NOMO-1 treated with DMSO at 0.1 percent for 48 hours (cell line): ENCODE measurements around the gene REV1.
"Not testable (repeated sequence)": the region's sequence is repeated elsewhere in the genome, so short reads cannot be mapped to it uniquely, and the experiment has no call there.

ENCODE experiments used
- DNase-seq: peaks from one replicate; lab custom pipeline; 2025; ENCODE audit not compliant: unreplicated experiment; lab: John Stamatoyannopoulos, UW

REV1 gene

DNA sequence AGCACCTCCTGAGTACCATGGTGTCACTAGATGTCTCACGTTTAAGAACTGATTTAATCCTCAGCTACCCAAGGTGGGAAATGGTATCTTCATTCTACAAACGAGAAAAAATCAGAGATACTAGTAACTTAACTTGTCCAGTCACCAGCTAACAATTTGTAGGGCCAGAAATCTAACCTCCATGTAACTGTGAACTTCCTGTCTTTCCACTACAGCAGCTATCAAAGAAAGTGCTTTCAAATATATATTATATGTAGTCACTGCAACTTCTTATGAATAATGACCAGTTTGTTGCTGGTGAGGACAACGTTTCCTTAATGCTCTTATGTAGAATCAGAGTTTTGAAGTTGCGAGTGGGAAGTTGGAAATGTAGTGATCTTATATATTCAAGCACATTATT is 1.9 kb downstream of the REV1 start:
- DNase-seq = no peak

DNA sequence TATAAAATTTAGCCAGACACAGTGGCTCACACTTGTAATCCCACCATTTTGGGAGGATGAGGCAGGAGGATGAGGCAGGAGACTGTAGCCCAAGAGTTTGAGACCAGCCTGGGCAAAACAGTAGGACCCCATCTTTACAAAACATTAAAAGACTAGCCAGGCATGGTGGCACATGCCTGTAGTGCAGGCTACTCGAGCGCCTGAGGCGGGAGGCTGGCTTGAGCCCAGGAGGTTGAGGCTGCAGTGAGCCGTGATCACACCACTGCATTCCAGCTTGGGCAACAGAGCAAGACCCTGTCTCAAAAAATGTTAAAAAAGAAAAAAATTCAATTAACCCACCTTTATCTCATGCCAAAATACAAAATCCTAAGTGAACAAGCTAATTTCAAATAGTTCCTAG is 4.0 kb downstream of the REV1 start:
- DNase-seq = no peak

DNA sequence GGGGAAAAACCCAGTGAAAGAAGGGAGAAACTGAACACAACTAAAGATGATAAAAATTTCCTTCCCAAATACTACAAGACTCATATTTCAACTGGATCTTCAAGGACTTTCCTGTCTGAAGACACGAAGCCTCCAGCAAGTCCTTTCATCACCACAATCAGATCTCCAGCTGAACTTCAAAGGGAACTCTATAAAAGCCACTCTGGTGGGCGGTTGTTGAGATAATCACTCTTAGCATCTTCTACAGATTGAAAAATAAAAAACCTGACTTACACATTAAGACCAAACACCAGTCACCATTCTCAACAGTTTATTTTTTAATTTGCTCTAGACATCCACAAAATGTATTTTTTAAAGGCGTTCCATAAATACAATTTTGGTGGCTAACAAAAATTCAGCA is 4.4 kb downstream of the REV1 start:
- DNase-seq = no peak

DNA sequence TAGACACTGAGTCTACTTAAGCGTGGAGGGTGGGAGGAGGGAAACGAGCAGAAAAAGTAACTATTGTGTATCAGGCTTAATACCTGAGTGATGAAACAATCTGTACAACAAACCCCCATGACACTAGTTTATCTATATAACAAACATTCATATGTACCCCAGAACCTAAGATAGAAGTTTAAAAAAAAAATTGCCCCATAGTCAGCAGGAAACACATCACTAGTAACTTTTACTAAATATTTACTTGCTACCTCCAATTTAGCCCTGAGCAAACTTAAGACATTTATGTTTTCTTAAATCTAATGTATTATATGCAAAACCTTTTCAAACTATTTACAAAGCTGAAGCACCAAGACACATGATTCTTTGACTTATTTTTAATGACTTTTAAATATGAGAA is 5.6 kb downstream of the REV1 start:
- DNase-seq = no peak

DNA sequence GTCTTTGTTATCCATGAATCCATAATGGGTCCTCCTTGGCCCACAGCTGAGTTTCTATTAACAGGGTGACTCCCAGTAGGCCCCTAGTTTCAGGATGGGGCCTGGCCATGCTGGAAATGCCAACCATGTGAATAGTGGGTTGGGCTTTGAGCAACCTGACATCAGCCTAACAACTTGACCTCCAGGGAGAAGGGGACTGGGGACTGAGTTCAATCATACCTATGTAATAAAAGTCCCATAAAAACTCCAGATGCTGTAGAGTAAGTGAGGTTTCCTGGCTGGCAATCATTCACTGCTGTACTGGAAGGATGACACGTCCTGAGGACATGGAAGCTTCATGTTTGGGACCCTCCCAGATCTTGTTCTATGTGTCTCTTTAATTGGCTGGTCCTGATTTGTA is 7.9 kb downstream of the REV1 start:
- no peak for DNase-seq

DNA sequence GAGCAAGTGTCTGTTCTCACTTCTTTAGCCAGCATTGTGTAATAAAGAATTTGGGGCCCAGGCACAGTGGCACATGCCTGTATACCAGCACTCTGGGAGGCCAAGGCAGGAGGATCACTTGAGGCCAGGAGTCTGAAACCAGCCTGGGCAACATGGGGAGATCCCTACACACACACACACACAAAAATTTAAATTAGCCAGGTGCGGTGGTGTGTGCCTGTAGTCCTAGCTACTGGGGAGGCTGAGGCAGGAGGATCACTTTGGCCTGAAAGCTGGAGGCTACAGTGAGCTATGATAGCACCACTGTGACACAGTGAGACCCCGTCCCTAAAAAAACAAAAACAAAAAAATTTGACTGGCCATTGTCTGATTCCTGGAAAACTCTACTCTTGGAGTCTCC is 8.3 kb downstream of the REV1 start:
- DNase-seq = no peak

DNA sequence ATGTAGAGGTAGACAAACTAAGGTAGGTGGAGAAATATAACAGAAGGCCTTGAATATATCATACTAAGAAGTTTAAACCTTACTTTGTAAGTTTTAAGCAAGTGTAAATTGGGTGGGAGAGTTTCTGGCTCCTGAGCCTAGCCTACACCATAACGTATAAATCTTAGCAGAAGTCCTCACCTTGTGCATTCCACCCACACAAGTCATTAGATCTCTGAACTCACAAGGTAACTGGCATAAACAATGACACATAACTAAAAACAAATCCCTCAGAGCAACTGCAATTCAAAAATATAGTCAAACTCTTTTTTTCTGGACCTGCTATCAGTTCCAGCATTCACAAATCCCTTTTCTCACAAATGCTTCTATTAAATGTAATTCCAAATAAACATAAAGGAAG is 9.4 kb downstream of the REV1 start:
- DNase-seq = no peak

DNA sequence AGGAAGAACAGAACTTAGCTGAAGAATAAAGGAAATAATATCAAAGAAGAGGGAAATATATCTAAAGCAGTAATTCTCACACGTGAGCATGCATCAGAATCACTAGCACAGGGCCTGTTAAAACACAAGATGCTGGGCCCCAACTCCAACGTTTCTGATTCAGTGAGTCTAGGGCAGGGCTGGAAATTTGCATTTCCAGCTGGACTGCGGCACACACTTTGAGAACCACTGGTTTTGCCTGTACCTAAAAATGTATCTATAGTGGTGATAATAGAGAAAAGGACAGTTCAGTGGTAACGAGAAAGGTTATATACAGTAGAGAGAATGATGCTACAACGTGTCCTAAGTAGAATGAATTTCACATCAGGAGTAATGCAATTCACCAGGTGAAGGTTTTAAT is 11.2 kb downstream of the REV1 start:
- DNase-seq = no peak

DNA sequence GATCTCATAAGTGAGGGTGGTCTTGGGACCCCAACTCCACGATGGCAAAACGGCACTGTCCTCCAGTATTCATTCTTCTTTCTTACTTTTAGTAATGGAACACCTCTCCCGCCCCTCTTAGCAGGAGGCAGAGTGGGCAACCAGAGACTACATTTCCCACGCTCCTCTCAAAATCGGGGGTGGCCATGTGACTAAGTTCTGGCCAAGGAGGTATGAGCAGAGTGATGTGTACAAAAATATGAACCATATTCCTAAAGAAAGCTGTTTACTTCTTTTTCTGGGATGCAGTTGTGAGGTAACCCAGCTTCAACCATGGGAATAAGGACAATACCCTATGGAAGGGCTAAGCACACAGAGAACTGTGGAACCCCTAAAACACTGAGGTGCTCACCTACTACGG is 12.8 kb downstream of the REV1 start:
- DNase-seq = no peak

DNA sequence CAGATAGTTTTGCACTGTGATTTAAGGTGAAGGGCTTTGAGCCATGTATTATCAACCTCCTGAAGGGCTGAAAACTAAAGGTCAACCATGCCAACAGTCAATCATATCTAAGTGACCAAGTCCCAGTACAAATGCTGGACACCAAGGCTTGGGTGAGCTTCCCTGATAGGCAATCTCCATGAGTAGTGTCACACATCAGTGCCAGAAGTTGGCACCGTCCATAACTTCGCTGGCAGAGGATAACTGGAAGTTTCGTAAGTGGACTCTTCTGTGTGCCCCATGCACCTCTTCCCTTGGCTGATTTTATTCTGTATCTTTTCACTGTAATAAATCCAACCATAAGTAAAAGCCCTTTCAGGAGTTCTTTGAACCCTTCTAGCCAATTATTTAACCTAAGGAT is 13.2 kb downstream of the REV1 start:
- DNase-seq = no peak

DNA sequence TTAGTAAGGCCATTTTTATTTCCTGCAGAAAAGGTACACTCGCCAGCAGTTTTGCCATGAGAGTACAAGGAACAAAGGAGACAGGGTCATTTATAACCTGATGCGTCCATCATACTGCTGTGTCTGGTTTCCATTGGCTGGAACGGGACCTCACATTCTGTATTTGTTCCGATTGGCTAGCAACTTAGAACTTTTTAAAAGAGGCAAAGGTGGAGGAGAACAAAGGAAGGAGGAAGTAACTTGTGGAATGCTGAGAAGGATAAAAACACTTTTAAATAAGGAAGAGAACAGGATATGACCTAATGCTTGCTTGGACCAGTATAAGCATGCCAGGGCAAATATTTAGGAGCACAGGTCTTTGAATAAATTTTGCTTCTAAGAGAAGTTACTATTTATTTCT is 14.7 kb downstream of the REV1 start:
- not testable (repeated sequence) for DNase-seq

DNA sequence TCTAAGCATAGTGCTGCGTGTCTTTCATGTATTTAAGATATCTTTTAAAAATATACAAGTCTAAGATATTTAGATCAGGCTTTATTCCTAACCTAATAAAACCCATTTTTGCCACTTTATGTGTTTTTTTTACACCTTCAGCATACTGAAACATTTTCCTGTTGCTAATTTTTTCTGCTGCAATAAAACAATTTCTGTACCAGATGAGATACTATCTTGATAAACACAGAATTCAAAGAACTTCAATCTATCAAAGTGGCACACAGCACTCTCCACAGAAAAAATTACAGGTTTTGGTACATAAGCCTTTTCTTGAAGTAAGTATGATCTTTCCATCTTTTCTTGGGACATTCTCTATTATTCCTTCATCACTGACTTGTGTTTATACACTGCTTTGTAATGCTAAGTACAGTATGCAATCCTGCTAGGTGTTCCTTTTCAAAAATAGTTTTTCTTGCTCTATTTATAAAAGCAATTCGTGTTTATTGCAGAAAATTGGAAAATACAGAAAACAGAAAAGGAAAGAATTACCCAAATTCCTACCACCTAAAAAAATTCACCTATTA is 16.2 kb downstream of the REV1 start:
- no peak for DNase-seq

DNA sequence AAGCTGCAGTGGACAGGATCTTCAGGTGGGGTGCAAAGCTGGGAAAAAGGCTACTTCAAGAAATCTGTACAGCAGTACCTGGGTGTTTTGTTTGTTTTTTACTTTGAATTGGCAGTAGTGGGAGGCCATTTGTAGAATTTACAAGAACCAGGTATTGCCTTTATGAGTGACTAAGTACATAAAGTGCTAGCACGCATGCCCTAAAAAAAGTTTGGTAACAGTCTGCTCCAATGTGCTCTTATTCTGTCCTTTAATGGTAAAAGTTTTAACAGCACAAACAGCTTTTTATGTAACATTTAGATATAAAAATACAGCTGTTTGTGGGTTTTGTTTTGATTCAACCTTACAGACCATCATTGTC is 17.2 kb downstream of the REV1 start:
- no peak for DNase-seq

DNA sequence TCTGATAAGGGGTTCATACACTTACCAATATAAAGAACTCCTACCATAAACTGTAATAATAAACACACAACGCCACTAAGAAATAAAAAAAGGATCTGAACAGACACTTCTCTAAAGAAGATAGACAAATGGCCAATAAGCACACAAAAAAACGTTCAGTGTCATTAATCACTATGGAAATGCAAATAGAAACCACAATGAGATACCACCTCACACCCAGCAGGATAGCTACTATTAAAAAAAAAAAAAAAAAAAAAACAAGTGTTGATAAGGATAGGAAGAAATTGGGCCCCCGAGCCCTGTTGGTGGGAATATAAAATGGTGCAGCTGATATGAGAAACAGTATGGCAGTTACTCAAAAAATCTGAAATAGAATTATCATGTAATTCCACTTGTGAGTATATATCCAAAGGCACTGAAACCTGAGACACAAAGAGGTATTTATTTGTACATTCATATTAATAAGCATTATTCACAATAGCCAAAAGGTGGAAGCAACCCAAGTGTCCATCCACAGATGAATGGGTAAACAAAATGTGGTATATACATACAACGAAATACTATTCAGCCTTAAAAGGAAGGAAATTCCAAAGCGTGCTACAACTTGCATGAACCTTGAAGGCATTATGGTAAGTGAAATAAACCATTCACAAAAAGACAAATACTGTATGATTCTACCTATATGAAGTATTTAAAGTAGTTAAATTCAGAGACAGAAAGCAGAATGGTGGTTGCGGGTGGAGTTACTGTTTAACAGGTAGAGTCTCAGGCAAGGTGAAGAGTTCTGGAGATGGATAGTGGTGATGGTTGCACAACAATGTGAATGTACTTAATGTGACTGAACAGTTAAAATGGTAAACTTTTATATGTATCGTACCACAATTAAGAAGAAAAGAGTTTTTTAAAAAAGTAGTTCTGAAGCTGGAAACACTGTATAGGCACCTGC is 17.9 kb downstream of the REV1 start:
- DNase-seq = no peak

DNA sequence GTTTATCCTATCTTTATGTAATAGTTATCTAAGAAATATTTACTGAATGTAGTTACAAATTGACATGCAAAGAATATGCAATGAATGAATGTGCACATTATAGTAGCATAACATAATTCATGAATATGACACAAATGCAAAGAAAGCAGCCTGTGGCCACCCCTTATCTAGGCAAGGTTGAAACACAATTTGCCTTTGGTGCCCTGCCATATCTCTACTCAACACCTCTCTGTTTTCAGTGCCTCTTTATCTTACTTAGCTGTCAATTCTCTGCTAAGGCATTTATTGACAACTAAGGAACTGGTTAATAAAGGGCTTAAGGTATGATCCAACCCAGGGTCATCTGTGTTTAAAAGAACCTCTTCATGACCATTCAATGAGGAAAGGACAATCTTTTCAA is 18.9 kb downstream of the REV1 start:
- no peak for DNase-seq

DNA sequence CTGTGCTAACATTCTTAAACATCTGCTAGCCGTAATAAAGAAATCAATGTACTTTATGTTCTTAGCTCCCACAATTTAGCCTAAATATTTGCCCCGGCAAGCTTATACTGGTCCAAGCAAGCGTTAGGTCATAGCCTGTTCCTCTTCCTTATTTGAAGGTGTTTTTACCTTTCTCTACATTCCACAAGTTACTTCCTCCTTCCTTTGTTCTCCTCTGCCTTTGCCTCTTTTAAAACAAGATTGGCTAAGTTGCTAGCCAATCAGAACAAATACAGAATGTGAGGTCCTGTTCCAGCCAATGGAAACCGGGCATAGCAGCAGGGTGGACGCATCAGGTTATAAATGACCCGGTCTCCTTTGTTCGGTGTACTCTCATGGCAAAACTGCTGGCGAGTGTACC is 19.4 kb downstream of the REV1 start:
- not testable (repeated sequence) for DNase-seq

DNA sequence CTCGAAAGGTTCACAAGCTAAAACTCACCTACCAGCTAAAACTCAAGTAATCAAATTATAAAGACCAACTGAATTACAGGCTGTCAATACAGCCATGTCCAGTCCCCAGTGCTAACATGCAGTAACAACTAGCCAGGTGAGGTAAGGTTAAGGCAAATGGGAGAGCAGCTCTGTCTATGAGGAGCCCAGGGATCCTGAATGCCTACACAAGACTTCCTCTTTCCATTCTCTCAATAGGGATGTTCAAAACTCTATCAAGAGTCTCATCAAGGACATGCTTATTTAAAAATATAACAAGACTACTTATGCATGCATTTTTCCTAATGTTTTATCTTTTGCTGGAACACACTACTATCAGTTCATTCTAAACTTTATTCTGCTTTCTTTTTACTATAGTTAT is 20.4 kb downstream of the REV1 start:
- DNase-seq = no peak

DNA sequence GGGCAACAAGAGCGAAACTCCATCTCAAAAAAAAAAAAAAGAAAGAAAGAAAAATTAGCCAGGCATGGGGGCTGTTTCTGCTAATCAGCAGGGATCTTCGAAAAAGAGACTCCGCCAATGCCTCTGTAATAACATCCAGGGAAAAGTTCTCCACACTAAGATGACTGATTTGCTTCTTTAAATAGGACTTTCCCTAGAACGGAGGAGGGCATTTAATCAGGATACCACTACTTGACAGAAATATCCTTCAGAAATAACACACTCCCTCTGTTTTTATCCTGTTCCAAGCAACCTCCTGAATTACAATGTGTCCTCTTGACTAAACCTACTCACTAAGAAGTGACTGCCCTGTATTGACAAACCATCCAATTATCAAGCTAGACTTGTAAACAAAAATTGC is 21.7 kb downstream of the REV1 start:
- no peak for DNase-seq

DNA sequence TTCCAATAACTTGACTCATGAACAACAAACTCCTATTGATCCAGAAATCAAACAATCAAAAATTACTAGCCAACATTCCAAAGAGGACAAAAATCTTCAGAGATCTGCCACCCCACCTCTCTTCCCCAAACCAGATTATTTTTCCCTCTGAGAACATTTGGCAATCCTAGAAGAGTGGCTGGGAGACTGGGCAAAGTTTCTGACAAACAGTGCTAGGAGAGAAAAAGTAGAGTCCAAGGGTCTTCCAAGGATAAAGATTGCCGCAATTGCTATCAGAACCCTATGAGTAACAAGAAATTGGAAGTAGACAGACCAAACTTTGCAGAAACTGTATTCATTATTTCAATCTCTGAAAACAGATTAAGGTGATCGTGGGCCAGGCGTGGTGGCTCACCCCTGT is 22.4 kb downstream of the REV1 start:
- no peak for DNase-seq

DNA sequence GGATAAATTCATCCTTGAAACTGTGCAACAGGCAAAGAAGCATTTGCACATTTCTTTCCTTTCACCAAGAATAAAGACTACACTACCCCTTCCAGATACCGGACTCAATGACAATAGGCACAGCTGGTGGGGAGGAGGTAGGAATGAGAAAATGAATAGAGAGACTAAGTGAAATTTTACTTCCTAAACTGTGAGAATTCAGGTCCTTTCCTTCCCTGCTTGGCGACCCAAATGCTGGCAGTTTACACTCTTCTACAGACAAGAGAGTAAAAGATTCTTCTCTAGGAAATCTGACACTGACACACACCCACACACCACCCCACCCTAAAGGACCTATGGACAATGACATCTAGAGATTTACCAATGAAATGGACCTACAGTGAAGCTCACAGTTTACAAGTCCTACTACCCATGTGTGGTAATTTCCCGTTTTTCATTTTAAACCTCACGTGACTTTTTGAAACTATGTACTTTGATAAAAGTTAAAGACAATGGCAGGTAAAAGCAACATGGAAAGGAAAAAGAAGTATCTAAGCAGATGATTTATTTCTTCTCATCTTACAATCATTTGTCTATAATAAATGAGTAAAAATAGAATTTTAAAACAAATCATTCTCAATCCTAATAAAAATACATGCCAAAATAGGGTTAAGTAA is 27.9 kb downstream of the REV1 start:
- no peak for DNase-seq

DNA sequence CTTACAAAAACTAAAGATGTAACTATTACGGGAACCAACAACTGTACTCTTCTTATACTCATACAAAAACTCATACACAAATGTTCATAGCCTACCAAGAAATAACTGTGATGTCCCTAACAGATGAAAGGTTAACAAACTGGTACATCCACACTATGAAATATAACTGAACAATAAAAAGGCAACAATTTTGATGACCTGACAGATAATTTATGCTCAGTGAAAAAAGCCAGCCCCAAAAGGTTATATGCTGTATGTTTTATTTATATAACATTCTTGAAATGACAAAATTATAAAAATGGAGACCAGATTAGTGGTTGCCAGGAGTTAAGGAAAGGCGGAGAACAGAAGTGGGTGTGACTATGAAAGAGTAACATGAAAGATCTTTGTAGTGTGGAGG is 31.3 kb downstream of the REV1 start:
- no peak for DNase-seq

DNA sequence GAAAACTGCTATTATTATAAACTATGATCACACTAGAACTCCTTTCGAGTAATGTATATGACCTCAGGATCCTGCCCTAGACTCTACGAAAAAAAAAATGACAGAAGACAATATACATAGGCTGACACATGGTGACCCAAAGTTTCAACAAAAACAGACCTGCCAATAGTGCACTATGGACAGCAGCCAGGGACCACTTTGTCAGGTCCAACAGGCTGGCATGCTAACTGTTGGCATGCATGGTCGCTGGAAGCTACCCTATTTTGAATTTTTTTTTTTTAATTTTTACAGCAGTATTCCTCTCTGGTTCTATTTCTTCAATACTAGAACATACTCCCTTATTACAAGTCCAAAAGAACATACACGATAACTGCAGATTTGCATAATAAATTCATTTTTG is 38.1 kb downstream of the REV1 start:
- DNase-seq = no peak
